GM19372 (cell line): Measurements from ENCODE around the gene PPP1R7.

Source experiments
- ATAC-seq: cut with Tn5 transposase; IDR thresholded peaks from one replicate; pipeline ENCODE4 v1.9.1; 2021; ENCODE audit warnings: mild to moderate bottlenecking, low read depth, moderate library complexity; ENCODE audit not compliant: unreplicated experiment

PPP1R7 gene

GRCh38 chr2:241138471-241138870 is 11.8 kb upstream of the PPP1R7 start:
- no peak for ATAC-seq

GRCh38 chr2:241139531-241140444 is 10.5 kb upstream of the PPP1R7 start:
- ATAC-seq, result no peak

- no peak for ATAC-seq
These were observed 9.8 kb upstream of the PPP1R7 start for GRCh38 chr2:241140445-241140840.

GRCh38 chr2:241141214-241141770 is 9.0 kb upstream of the PPP1R7 start:
- ATAC-seq, result no peak

GRCh38 chr2:241142063-241142462 is 8.2 kb upstream of the PPP1R7 start:
- ATAC-seq, result no peak

- no peak for ATAC-seq
These were observed 7.7 kb upstream of the PPP1R7 start for GRCh38 chr2:241142593-241142992.

GRCh38 chr2:241146286-241146685 is 4.0 kb upstream of the PPP1R7 start:
- ATAC-seq, result no peak

- no peak for ATAC-seq
These were observed 2.9 kb upstream of the PPP1R7 start for GRCh38 chr2:241147336-241147735.

- ATAC-seq, result no peak
These were observed 2.0 kb upstream of the PPP1R7 start for GRCh38 chr2:241148239-241148638.

GRCh38 chr2:241148891-241149674 is 1.2 kb upstream of the PPP1R7 start, which contains the start of gene PASK:
Gene PASK (minus strand): TSS chr2:241149472. CDS start chr2:241143032, 6,440 bp downstream.
- ATAC-seq, result peak; percentile 67

GRCh38 chr2:241149675-241149924 is 667 bp upstream of the PPP1R7 start:
- ATAC-seq, result peak; percentile 9

GRCh38 chr2:241150660-241151530 is 628 bp downstream of the PPP1R7 start:
- ATAC-seq, result no peak

- ATAC-seq, result no peak
These were observed 1.8 kb downstream of the PPP1R7 start for GRCh38 chr2:241151934-241152660.

- no peak for ATAC-seq
These were observed 3.3 kb downstream of the PPP1R7 start for GRCh38 chr2:241153616-241154015.

- no peak for ATAC-seq
These were observed 4.6 kb downstream of the PPP1R7 start for GRCh38 chr2:241154915-241155314.

- ATAC-seq, result no peak
These were observed 5.7 kb downstream of the PPP1R7 start for GRCh38 chr2:241155936-241156335.

- ATAC-seq, result no peak
These were observed 6.7 kb downstream of the PPP1R7 start for GRCh38 chr2:241156971-241157441.

GRCh38 chr2:241157841-241158545 is 7.7 kb downstream of the PPP1R7 start:
- no peak for ATAC-seq

GRCh38 chr2:241158546-241158900 is 8.3 kb downstream of the PPP1R7 start:
- no peak for ATAC-seq
